Naive thymus-derived CD4-positive, alpha-beta T cell (primary cell): ENCODE measurements around the gene HLTF. TPM values are rescaled to one million over a fixed set of nuclear protein-coding genes. Genes with fewer than 3 reads are reported as not detected.
A peak's percentile ranks its signal among the peaks of the same experiment; 100 is the strongest.
"Not testable (repeated sequence)": the region's sequence is repeated elsewhere in the genome, so short reads cannot be mapped to it uniquely, and the experiment has no call there.

Source experiments
- ATAC-seq: fragments of 150-1000 bp; cut with Tn5 transposase; 2 replicates; pipeline ENCODE4 v1.10.0; 2021; ENCODE audit warnings: mild to moderate bottlenecking, moderate library complexity
- CTCF ChIA-PET: fragments of 350-600 bp; sonication (Branson Sonifier 250); formaldehyde crosslinking; loops from one replicate; lab custom pipeline; 2021; ENCODE audit warnings: antibody characterized with exemption; lab: Charles Lee
- POLR2A ChIA-PET: fragments of 350-600 bp; sonication (Branson Sonifier 250); formaldehyde crosslinking; loops from one replicate; lab custom pipeline; 2021; ENCODE audit warnings: antibody characterized with exemption, inconsistent platforms; lab: Charles Lee
- DNase-seq, 9 donors: peaks; one replicate each; pipeline versions ENCODE4 v3.0.0 to v3.0.0-alpha.2; 2020 to 2022; ENCODE audit warnings: mixed read lengths in 1 of 9
- H3K27ac ChIP-seq: one replicate; pipeline ENCODE4 v1.7.0; 2013; ENCODE audit warnings: mild to moderate bottlenecking, low read depth, low read length, moderate library complexity
- H3K27me3 ChIP-seq, 2 donors: one replicate each; pipeline ENCODE4 v1.7.0; 2013; ENCODE audit warnings: low read length in 2 of 2, mild to moderate bottlenecking in 2 of 2, moderate library complexity in 2 of 2; ENCODE audit not compliant: control insufficient read depth in 2 of 2, insufficient read depth in 2 of 2
- H3K36me3 ChIP-seq, 3 experiments: 1 replicate in 2 of 3; 2 replicates in 1 of 3; pipeline ENCODE4 v1.7.0; 2013; ENCODE audit warnings: low read length in 3 of 3, mild to moderate bottlenecking in 3 of 3, moderate library complexity in 1 of 3; ENCODE audit not compliant: insufficient read depth in 3 of 3, control insufficient read depth in 2 of 3
- H3K4me1 ChIP-seq, 2 donors: one replicate each; pipeline ENCODE4 v1.7.0; 2013; ENCODE audit warnings: low read length in 2 of 2, mild to moderate bottlenecking in 2 of 2, moderate library complexity in 1 of 2; ENCODE audit not compliant: control insufficient read depth in 2 of 2, insufficient read depth in 2 of 2
- H3K4me3 ChIP-seq: 2 replicates; pipeline ENCODE4 v1.7.0; 2013; ENCODE audit warnings: mild to moderate bottlenecking, low read length
- H3K9me3 ChIP-seq, 3 experiments: 1 replicate in 2 of 3; 2 replicates in 1 of 3; pipeline ENCODE4 v1.7.0; 2013; ENCODE audit warnings: low read length in 3 of 3; ENCODE audit not compliant: control insufficient read depth in 2 of 3
- H3K27ac Mint-ChIP-seq, 9 donors: one replicate each; pipeline ENCODE4 v1.8.0; 2020 to 2022; ENCODE audit warnings: mixed read lengths in 9 of 9, mild to moderate bottlenecking in 8 of 9, moderate library complexity in 5 of 9, inconsistent platforms in 2 of 9
- H3K27me3 Mint-ChIP-seq, 5 donors: one replicate each; pipeline ENCODE4 v1.8.0; 2021 to 2022; ENCODE audit warnings: mixed read lengths in 5 of 5, mild to moderate bottlenecking in 1 of 5
- H3K36me3 Mint-ChIP-seq, 5 donors: one replicate each; pipeline ENCODE4 v1.8.0; 2020 to 2022; ENCODE audit warnings: mixed read lengths in 5 of 5, mild to moderate bottlenecking in 3 of 5, inconsistent platforms in 1 of 5
- H3K4me1 Mint-ChIP-seq, 7 donors: one replicate each; pipeline ENCODE4 v1.8.0; 2020 to 2022; ENCODE audit warnings: mixed read lengths in 7 of 7, mild to moderate bottlenecking in 3 of 7, inconsistent platforms in 1 of 7
- H3K4me3 Mint-ChIP-seq, 10 donors: one replicate each; pipeline ENCODE4 v1.8.0; 2020 to 2022; ENCODE audit warnings: mild to moderate bottlenecking in 10 of 10, mixed read lengths in 10 of 10, moderate library complexity in 6 of 10, inconsistent platforms in 2 of 10
- H3K9me3 Mint-ChIP-seq, 11 donors: one replicate each; pipeline ENCODE4 v1.8.0; 2020 to 2022; ENCODE audit warnings: mixed read lengths in 11 of 11, mild to moderate bottlenecking in 4 of 11, inconsistent platforms in 1 of 11, moderate library complexity in 1 of 11
- intact Hi-C, 2 donors: fragments of 100-400 bp; cut with micrococcal nuclease; formaldehyde crosslinking; loops; one replicate each; pipeline ENCODE4 v1.15.1; 2023
- polyA plus RNA-seq, 2 donors: library from polyadenylated mRNA; unstranded; fragments of 300-500 nt; fragmentation: Illumina TruSeq; gene quantifications; one replicate each; pipeline ENCODE4 v1.2.3, GENCODE V29; 2021
- total RNA-seq, 6 experiments: library from RNA in 5 of 6; stranded (reverse) in 5 of 6; gene quantifications; 1 replicate in 5 of 6; 2 replicates in 1 of 6; pipeline ENCODE4 v1.2.3 and lab custom pipeline; 2021 to 2026

The HLTF gene
- total and polyA plus RNA-seq, 7 experiments from 2014 or later, result 9.1 to 26.5 (median 18.5) TPM

DNA sequence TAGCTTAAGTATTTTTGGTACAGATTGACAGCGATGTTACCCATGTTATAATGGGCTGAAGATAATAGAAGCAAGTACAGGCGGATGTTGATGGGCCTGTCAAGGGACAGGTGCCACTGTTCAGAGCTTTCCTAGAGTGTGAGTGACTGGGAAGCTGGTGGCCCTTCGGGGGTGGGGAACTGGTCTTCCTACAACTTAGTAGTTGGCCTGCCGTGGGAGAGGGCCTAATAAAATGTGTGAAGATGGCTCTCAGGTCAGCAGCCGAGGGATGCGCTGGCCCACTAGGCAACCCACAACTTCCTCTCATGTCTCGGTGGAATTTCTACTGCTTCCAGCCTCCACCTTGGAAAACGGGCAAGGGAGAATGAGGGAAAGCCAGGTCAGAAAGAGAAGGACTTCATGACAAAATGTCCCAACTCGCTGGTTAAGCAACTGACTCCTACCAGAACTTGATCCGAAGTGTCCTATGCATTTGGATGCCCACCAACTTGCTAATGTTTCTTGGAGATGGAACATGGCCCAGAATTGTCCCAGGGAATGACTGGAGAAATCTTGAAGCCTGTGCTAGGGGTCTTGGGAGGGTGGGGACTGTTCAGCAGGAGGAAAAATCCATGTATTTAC lies 93.6 kb downstream of the HLTF start:
- ATAC-seq (no peak), DNase-seq (no peak)
- peaks cover 0 to 10% (median 0%) of the 10 kb centered on the region in 3 experiments for H3K36me3 ChIP-seq
- H3K9me3 ChIP-seq, result no peaks in the 10 kb centered on the region
- peak overlapping the region; percentile 76 for H3K27ac ChIP-seq
- Mint-ChIP-seq H3K4me3 (peak overlapping the region; percentile 70 to 91 (median 87)), H3K27ac (peak overlapping the region in 8 of 9 donors; percentile 65 to 87 (median 80)), H3K4me1 (peaks cover 5 to 45% (median 30%) of the 10 kb centered on the region in 7 donors), H3K36me3 (peaks cover 0 to 31% (median 14%) of the 10 kb centered on the region in 5 donors), H3K27me3 (peaks cover 0 to under 1% (median 0%) of the 10 kb centered on the region in 5 donors), H3K9me3 (no peaks in the 10 kb centered on the region)
- intact Hi-C loops, result loop anchor here (5.0 to 10.0 kb wide), 5 partner anchors 35 to 1772 kb away; partner anchors contain the start of genes COMMD2 (in 1 of the 2), ERICH6 (in 1 of the 2) and SIAH2 (in 1 of the 2)
- no peaks in the 10 kb centered on the region for H3K27me3 ChIP-seq
- POLR2A ChIA-PET, result interaction anchor here (1.1 to 2.1 kb wide), 4 partner anchors 10 to 137 kb away, joined by 3 to 9 read pairs (median 4); partner anchors contain the start of gene HLTF
- CTCF ChIA-PET, result interaction anchor here (0.7 kb wide), 1 partner anchor 19 kb away, joined by 3 read pairs; no protein-coding TSS in a partner anchor
- peaks cover 8 to 16% of the 10 kb centered on the region in 2 donors for H3K4me1 ChIP-seq
- peak overlapping the region; percentile 77 for H3K4me3 ChIP-seq

DNA sequence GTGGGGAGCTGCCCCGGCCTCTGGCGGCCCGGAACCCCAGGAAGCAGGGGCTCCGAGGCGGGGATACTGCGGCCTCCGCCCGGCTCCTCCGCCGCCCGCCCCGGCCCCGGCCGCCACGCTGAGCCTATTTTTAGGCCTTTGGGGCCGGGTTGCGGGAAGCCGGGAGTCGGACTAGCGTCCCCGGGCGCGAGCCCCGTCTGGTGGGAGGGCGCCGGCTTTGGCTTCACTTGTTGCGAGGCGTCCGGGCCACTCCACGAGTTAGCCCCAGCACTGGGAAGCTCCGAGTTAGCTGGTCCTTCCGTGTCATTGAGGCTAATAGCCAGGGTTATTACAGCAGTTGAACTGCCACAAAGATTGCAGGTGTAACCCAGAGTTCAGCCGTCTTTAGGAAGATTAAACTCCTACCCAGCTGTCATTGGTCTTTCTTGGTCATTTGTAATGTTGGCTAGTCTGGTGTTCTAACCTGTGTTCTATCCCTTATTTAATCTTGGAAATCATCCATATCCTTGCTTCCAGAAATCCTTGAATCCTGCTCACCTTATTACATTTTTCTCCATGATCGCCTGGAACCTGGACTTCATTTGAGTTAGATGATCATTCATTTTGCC lies 94.2 kb downstream of the HLTF start:
- peak in 2 of 9 donors; percentile 4 to 31 for DNase-seq
- Mint-ChIP-seq H3K27me3 (peaks cover 0 to 3% (median 0%) of the 10 kb centered on the region in 5 donors), H3K4me3 (peak overlapping the region; percentile 70 to 91 (median 87)), H3K36me3 (peaks cover 0 to 30% (median 14%) of the 10 kb centered on the region in 5 donors), H3K27ac (peak overlapping the region in 8 of 9 donors; percentile 75 to 87 (median 80)), H3K4me1 (peaks cover 5 to 41% (median 30%) of the 10 kb centered on the region in 7 donors), H3K9me3 (no peaks in the 10 kb centered on the region)
- Histone ChIP-seq H3K27me3 (no peaks in the 10 kb centered on the region), H3K9me3 (no peaks in the 10 kb centered on the region), H3K27ac (peak overlapping the region; percentile 76), H3K4me3 (peak overlapping the region; percentile 77), H3K4me1 (peaks cover 8 to 16% of the 10 kb centered on the region in 2 donors), H3K36me3 (peaks cover 0 to 10% (median 0%) of the 10 kb centered on the region in 3 experiments)
- intact Hi-C loops, result loop anchor here (5.0 to 10.0 kb wide), 5 partner anchors 35 to 1773 kb away; partner anchors contain the start of genes COMMD2 (in 1 of the 2), ERICH6 (in 1 of the 2) and SIAH2 (in 1 of the 2)
- ChIA-PET POLR2A (interaction anchor here (1.1 to 2.1 kb wide), 5 partner anchors 9 to 138 kb away, joined by 3 to 9 read pairs (median 4); partner anchors contain the start of gene HLTF), CTCF (interaction anchor here (1.3 kb wide), 1 partner anchor 10 kb away, joined by 3 read pairs; no protein-coding TSS in a partner anchor)
- ATAC-seq, result peak; percentile 2

DNA sequence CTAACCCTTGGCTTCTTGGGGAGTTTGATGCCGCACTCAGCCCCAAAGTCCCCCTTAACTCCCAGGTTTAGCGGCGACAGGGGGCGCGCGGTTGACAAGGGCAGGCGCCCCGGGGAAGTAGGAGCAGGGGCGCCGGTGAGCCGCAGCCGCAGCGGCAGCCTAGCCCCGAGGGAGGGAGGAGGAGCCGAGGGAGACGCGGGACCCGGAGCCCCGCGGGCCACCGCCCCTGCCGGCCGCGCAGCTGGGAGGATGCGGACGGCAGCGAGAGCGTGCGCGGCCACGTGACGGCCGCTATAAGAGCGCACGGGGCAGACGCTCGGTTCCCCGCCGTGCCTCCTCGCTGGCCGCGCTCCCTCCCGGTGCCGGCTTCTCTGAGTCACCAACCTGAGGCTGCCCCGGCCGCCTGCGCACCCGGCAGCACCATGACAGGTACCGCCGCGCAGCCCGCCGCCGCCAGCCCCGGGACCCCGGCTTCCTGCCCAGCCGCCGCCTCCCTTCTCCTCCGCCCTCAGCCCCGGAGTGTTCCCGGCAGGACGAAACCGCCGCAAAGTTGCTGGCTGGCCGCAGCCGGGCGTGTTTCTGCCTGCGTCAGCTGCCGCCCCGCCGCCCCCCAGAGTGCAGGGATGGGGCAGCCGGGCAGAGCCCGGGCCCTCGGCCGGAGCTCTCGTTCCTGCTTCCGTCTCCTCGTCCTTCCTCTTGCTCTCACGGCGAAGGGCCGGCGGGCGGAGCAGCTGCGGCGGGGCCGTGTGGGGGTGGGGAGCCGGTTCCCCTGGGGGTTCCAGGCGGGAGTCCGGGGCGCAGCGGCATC lies 94.9 kb downstream of the HLTF start, which contains the start of gene GYG1:
Gene GYG1, plus strand, starts transcription at position 322 of the 808 bp plus-strand sequence. Its CDS starts 101 bp downstream, at position 423.
- Histone ChIP-seq H3K27me3 (no peaks in the 10 kb centered on the region), H3K9me3 (no peaks in the 10 kb centered on the region), H3K27ac (peak within 1 kb of the TSS; percentile 76), H3K36me3 (peaks cover 0 to 8% (median 0%) of the 10 kb centered on the region in 3 experiments), H3K4me1 (peaks cover 8 to 16% of the 10 kb centered on the region in 2 donors), H3K4me3 (peak within 1 kb of the TSS; percentile 77)
- intact Hi-C loops, result loop anchor here (1.0 to 10.0 kb wide), 14 partner anchors 8 to 1773 kb away; partner anchors contain the start of genes HLTF (in 2 of the 2), HPS3 (in 2 of the 2), RNF13 (in 2 of the 2) and COMMD2 (in 1 of the 2)
- ATAC-seq (peak; percentile 91), DNase-seq (peak; percentile 56 to 78 (median 70))
- peaks cover 0 to 24% (median 11%) of the 10 kb centered on the region in 5 donors for H3K36me3 Mint-ChIP-seq
- peaks cover 0 to 3% (median 0%) of the 10 kb centered on the region in 5 donors for H3K27me3 Mint-ChIP-seq
- H3K27ac Mint-ChIP-seq, result peak within 1 kb of the TSS; percentile 41 to 87 (median 80)
- ChIA-PET CTCF (interaction anchor here (1.3 kb wide), 1 partner anchor 10 kb away, joined by 3 read pairs; no protein-coding TSS in a partner anchor), POLR2A (interaction anchor here (1.1 to 2.1 kb wide), 5 partner anchors 10 to 139 kb away, joined by 3 to 9 read pairs (median 4); partner anchors contain the start of gene HLTF)
- no peaks in the 10 kb centered on the region for H3K9me3 Mint-ChIP-seq
- H3K4me3 Mint-ChIP-seq, result peak within 1 kb of the TSS; percentile 70 to 91 (median 87)
- H3K4me1 Mint-ChIP-seq, result peaks cover 5 to 41% (median 28%) of the 10 kb centered on the region in 7 donors

DNA sequence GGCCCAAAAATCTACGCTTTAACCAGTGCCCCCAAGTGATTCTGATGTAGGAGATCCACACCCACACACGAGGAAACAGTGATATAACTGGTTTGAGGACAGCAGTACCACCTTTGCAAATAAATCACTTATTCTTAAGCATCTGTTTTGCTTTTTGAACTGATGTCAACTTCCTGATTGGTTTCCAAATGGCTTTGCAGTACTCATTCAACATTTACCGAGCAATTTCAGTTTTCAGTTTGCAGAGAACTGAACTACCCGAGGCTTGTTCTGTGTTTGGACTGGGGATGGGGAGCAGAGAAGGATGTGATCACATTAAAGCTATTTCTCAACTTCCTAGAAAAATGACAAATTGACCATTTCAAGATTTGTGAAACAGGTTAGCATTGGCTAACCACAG lies 96.1 kb downstream of the HLTF start:
- POLR2A ChIA-PET, result interaction anchor here (1.6 kb wide), 1 partner anchor 11 kb away, joined by 3 read pairs; no protein-coding TSS in a partner anchor
- intact Hi-C loops, result loop anchor here (2.0 to 10.0 kb wide), 8 partner anchors 33 to 1775 kb away; partner anchors contain the start of genes HPS3 (in 2 of the 2), RNF13 (in 2 of the 2), COMMD2 (in 1 of the 2) and ERICH6 (in 1 of the 2)
- H3K9me3 ChIP-seq, result no peaks in the 10 kb centered on the region
- ATAC-seq, result no peak
- H3K4me1 ChIP-seq, result peaks cover 8 to 16% of the 10 kb centered on the region in 2 donors
- Mint-ChIP-seq H3K36me3 (peaks cover 0 to 12% (median 2%) of the 10 kb centered on the region in 5 donors), H3K27ac (peak overlapping the region in 7 of 9 donors; percentile 46 to 83 (median 75)), H3K27me3 (peaks cover 0 to 5% (median 0%) of the 10 kb centered on the region in 5 donors), H3K4me1 (peaks cover 5 to 38% (median 28%) of the 10 kb centered on the region in 7 donors), H3K4me3 (peak overlapping the region; percentile 37 to 90 (median 84)), H3K9me3 (no peaks in the 10 kb centered on the region)
- no peak overlapping the region for H3K4me3 ChIP-seq
- CTCF ChIA-PET, result no interaction called here
- no peaks in the 10 kb centered on the region for H3K27me3 ChIP-seq
- peak overlapping the region; percentile 76 for H3K27ac ChIP-seq
- no peak for DNase-seq
- H3K36me3 ChIP-seq, result peaks cover 0 to 4% (median 0%) of the 10 kb centered on the region in 3 experiments

DNA sequence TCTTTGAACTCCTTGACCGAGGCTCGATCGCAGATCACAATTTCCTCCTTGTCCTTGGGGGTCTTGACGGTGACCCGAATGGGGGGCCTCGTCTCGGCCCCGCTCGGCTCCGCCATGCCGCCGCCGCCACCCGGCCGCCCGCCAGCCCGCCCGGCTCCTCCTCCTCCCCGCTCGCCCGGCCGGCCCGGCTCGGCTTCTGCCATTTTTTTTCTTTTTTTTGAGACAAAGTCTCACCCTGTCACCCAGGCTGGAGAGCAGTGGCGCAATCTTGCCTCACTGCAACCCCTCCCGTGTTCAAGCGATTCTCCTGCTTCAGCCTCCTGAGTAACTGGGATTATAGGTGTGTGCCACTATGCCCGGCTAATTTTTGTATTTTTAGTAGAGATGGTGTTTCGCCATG lies 98.8 kb downstream of the HLTF start:
- intact Hi-C loops, H3K27me3 ChIP-seq, POLR2A ChIA-PET, H3K4me3 Mint-ChIP-seq, H3K27ac ChIP-seq, H3K36me3 Mint-ChIP-seq, H3K9me3 ChIP-seq, H3K9me3 Mint-ChIP-seq, H3K4me1 ChIP-seq, H3K36me3 ChIP-seq, DNase-seq, H3K4me3 ChIP-seq, ATAC-seq, CTCF ChIA-PET, H3K27ac Mint-ChIP-seq: not testable (repeated sequence)
- peaks cover 3 to 25% (median 15%) of the 10 kb centered on the region in 7 donors for H3K4me1 Mint-ChIP-seq
- H3K27me3 Mint-ChIP-seq, result peaks cover 0 to 19% (median 0%) of the 10 kb centered on the region in 5 donors
